ENCODE measurements around the gene KCNN3. TPM values are rescaled to one million over a fixed set of nuclear protein-coding genes. Genes with fewer than 3 reads are reported as not detected.

Gene KCNN3
- total RNA-seq, 2 donors from 2014 or later: 0.10 to 0.42 TPM

- H3K4me1 Mint-ChIP-seq (ENCODE audit: low read depth): peaks cover 29% of the 10 kb centered on the region
- DNase-seq (no peak), ATAC-seq (replicated peaks in 1 of 2) (peak in 1 of 2 donors; percentile 40)
- H3K36me3 Mint-ChIP-seq (ENCODE audit: insufficient read depth in 2 of 2): no peaks in the 10 kb centered on the region
- peaks cover 22% of the 10 kb centered on the region for H3K27me3 Mint-ChIP-seq (ENCODE audit: low read depth)
- no peaks in the 10 kb centered on the region for H3K9me3 Mint-ChIP-seq
- H3K4me3 Mint-ChIP-seq: no peak overlapping the region
- H3K27ac Mint-ChIP-seq: no peak overlapping the region
These were observed 4.4 kb upstream of the KCNN3 start for GRCh38 chr1:154874465-154874864.

GRCh38 chr1:154873321-154873950, 3.4 kb upstream of the KCNN3 start:
- DNase-seq (no peak), ATAC-seq (replicated peaks in 1 of 2) (no peak)
- Mint-ChIP-seq H3K36me3 (ENCODE audit: insufficient read depth in 2 of 2) (no peaks in the 10 kb centered on the region), H3K4me1 (ENCODE audit: low read depth) (peaks cover 37% of the 10 kb centered on the region), H3K27me3 (ENCODE audit: low read depth) (peaks cover 33% of the 10 kb centered on the region), H3K4me3 (no peak overlapping the region), H3K9me3 (no peaks in the 10 kb centered on the region), H3K27ac (no peak overlapping the region)

GRCh38 chr1:154871374-154871773, 1.3 kb upstream of the KCNN3 start:
- no peak for ATAC-seq (replicated peaks in 1 of 2)
- peak overlapping the region in 1 of 2 donors; percentile 31 for H3K4me3 Mint-ChIP-seq
- DNase-seq: no peak
- H3K27ac Mint-ChIP-seq: no peak overlapping the region
- no peaks in the 10 kb centered on the region for H3K9me3 Mint-ChIP-seq
- H3K4me1 Mint-ChIP-seq (ENCODE audit: low read depth): peaks cover 37% of the 10 kb centered on the region
- peaks cover 44% of the 10 kb centered on the region for H3K27me3 Mint-ChIP-seq (ENCODE audit: low read depth)
- H3K36me3 Mint-ChIP-seq (ENCODE audit: insufficient read depth in 2 of 2): no peaks in the 10 kb centered on the region

GRCh38 chr1:154870734-154871133, 653 bp upstream of the KCNN3 start:
- DNase-seq (no peak), ATAC-seq (replicated peaks in 1 of 2) (no peak)
- Mint-ChIP-seq H3K9me3 (no peaks in the 10 kb centered on the region), H3K27ac (no peak overlapping the region), H3K4me3 (peak overlapping the region; percentile 44 to 73), H3K27me3 (ENCODE audit: low read depth) (peaks cover 50% of the 10 kb centered on the region), H3K4me1 (ENCODE audit: low read depth) (peaks cover 43% of the 10 kb centered on the region), H3K36me3 (ENCODE audit: insufficient read depth in 2 of 2) (no peaks in the 10 kb centered on the region)

GRCh38 chr1:154869351-154870114, 548 bp downstream of the KCNN3 start:
- H3K27ac Mint-ChIP-seq: no peak overlapping the region
- ATAC-seq (replicated peaks in 1 of 2) (no peak), DNase-seq (no peak)
- H3K9me3 Mint-ChIP-seq: no peaks in the 10 kb centered on the region
- no peaks in the 10 kb centered on the region for H3K36me3 Mint-ChIP-seq (ENCODE audit: insufficient read depth in 2 of 2)
- H3K4me1 Mint-ChIP-seq (ENCODE audit: low read depth): peaks cover 53% of the 10 kb centered on the region
- H3K27me3 Mint-ChIP-seq (ENCODE audit: low read depth): peaks cover 50% of the 10 kb centered on the region
- peak overlapping the region in 1 of 2 donors; percentile 73 for H3K4me3 Mint-ChIP-seq

- Mint-ChIP-seq H3K4me1 (ENCODE audit: low read depth) (peaks cover 59% of the 10 kb centered on the region), H3K27ac (no peak overlapping the region), H3K36me3 (ENCODE audit: insufficient read depth in 2 of 2) (no peaks in the 10 kb centered on the region), H3K27me3 (ENCODE audit: low read depth) (peaks cover 50% of the 10 kb centered on the region), H3K9me3 (no peaks in the 10 kb centered on the region), H3K4me3 (no peak overlapping the region)
- DNase-seq (no peak), ATAC-seq (replicated peaks in 1 of 2) (no peak)
These were observed 2.1 kb downstream of the KCNN3 start for GRCh38 chr1:154867841-154868605.

GRCh38 chr1:154867064-154867825, 2.8 kb downstream of the KCNN3 start:
- Mint-ChIP-seq H3K27ac (no peak overlapping the region), H3K4me1 (ENCODE audit: low read depth) (peaks cover 67% of the 10 kb centered on the region), H3K9me3 (no peaks in the 10 kb centered on the region), H3K27me3 (ENCODE audit: low read depth) (peaks cover 50% of the 10 kb centered on the region), H3K4me3 (no peak overlapping the region), H3K36me3 (ENCODE audit: insufficient read depth in 2 of 2) (no peaks in the 10 kb centered on the region)
- ATAC-seq (replicated peaks in 1 of 2) (no peak), DNase-seq (no peak)

- Mint-ChIP-seq H3K36me3 (ENCODE audit: insufficient read depth in 2 of 2) (no peaks in the 10 kb centered on the region), H3K27ac (no peak overlapping the region), H3K4me1 (ENCODE audit: low read depth) (peaks cover 67% of the 10 kb centered on the region), H3K9me3 (no peaks in the 10 kb centered on the region), H3K4me3 (no peak overlapping the region), H3K27me3 (ENCODE audit: low read depth) (peaks cover 56% of the 10 kb centered on the region)
- DNase-seq (no peak), ATAC-seq (replicated peaks in 1 of 2) (no peak)
These were observed 3.6 kb downstream of the KCNN3 start for GRCh38 chr1:154866257-154867063.

GRCh38 chr1:154865442-154866256, 4.4 kb downstream of the KCNN3 start:
- Mint-ChIP-seq H3K4me1 (ENCODE audit: low read depth) (peaks cover 59% of the 10 kb centered on the region), H3K4me3 (no peak overlapping the region)
- no peak for ATAC-seq (replicated peaks in 1 of 2)

GRCh38 chr1:154864189-154864975, 5.7 kb downstream of the KCNN3 start:
- peaks cover 63% of the 10 kb centered on the region for H3K4me1 Mint-ChIP-seq (ENCODE audit: low read depth)
- no peak overlapping the region for H3K4me3 Mint-ChIP-seq
- no peak overlapping the region for H3K27ac Mint-ChIP-seq
- DNase-seq (no peak), ATAC-seq (replicated peaks in 1 of 2) (no peak)
- H3K36me3 Mint-ChIP-seq (ENCODE audit: insufficient read depth in 2 of 2): no peaks in the 10 kb centered on the region
- H3K9me3 Mint-ChIP-seq: no peaks in the 10 kb centered on the region
- H3K27me3 Mint-ChIP-seq (ENCODE audit: low read depth): peaks cover 45% of the 10 kb centered on the region

More at GRCh38 chr1:154865442-154866256, 4.4 kb downstream of the KCNN3 start:
- Mint-ChIP-seq H3K9me3 (no peaks in the 10 kb centered on the region), H3K27ac (no peak overlapping the region), H3K36me3 (ENCODE audit: insufficient read depth in 2 of 2) (no peaks in the 10 kb centered on the region), H3K27me3 (ENCODE audit: low read depth) (peaks cover 52% of the 10 kb centered on the region)
- no peak for DNase-seq
